HepG2 (cell line): Measurements from ENCODE around the gene TRIM10. TPM values are rescaled to one million over a fixed set of nuclear protein-coding genes. Genes with fewer than 3 reads are reported as not detected.

Experiments used
- DR1 ChIP-seq: sonication (generic); formaldehyde crosslinking; IDR thresholded peaks from 2 replicates; pipeline ENCODE4 v1.8.0; 2021; ENCODE audit warnings: mild to moderate bottlenecking, missing genetic modification reagents, inconsistent platforms
- FOSL1 ChIP-seq: sonication (generic); formaldehyde crosslinking; IDR thresholded peaks from 2 replicates; pipeline ENCODE4 v1.9.0; 2021; ENCODE audit warnings: missing genetic modification reagents, borderline replicate concordance
- FOXO1 ChIP-seq: sonication (generic); formaldehyde crosslinking; IDR thresholded peaks from 2 replicates; pipeline ENCODE4 v1.4.0; 2020; ENCODE audit warnings: missing genetic modification reagents
- FOXP1 ChIP-seq, 2 experiments: fragments of 450-650 bp in 1 of 2; IDR thresholded peaks; 2 replicates each; pipeline ENCODE4 v1.6.1; 2017 to 2018; ENCODE audit warnings: antibody characterized with exemption in 1 of 2
- GATAD2A ChIP-seq: IDR thresholded peaks from 2 replicates; pipeline ENCODE4 v1.6.1; 2016
- KMT2A ChIP-seq: sonication (generic); formaldehyde crosslinking; IDR thresholded peaks from 2 replicates; pipeline ENCODE4 v1.4.0; 2020; ENCODE audit warnings: missing genetic modification reagents
- LCORL ChIP-seq, 2 experiments: fragments of 450-650 bp in 1 of 2; sonication (generic) in 1 of 2; formaldehyde crosslinking in 1 of 2; IDR thresholded peaks; 2 replicates each; pipeline versions ENCODE4 v1.5.0 to v1.6.1; 2017 to 2020; ENCODE audit warnings: antibody characterized with exemption in 1 of 2, missing genetic modification reagents in 1 of 2
- MEIS2 ChIP-seq: sonication (generic); formaldehyde crosslinking; IDR thresholded peaks from 2 replicates; pipeline ENCODE4 v1.9.0; 2021; ENCODE audit warnings: mild to moderate bottlenecking, missing genetic modification reagents
- PHB2 ChIP-seq: fragments of 450-650 bp; IDR thresholded peaks from 2 replicates; pipeline ENCODE4 v1.6.1; 2018; ENCODE audit not compliant: partially characterized antibody
- SAP130 ChIP-seq: IDR thresholded peaks from 2 replicates; pipeline ENCODE4 v1.6.1; 2016; ENCODE audit warnings: low read depth
- SATB2 ChIP-seq: sonication (generic); formaldehyde crosslinking; IDR thresholded peaks from 2 replicates; pipeline ENCODE4 v1.5.0; 2020; ENCODE audit warnings: missing genetic modification reagents
- ZNF20 ChIP-seq: sonication (generic); formaldehyde crosslinking; IDR thresholded peaks from 2 replicates; pipeline ENCODE4 v1.4.0; 2020; ENCODE audit warnings: mild to moderate bottlenecking, moderate library complexity, missing genetic modification reagents
- ZNF607 ChIP-seq: sonication (generic); formaldehyde crosslinking; IDR thresholded peaks from 2 replicates; pipeline ENCODE4 v1.5.1; 2020; ENCODE audit warnings: missing genetic modification reagents, mild to moderate bottlenecking, borderline replicate concordance
- ZNF629 ChIP-seq: sonication (generic); formaldehyde crosslinking; conservative IDR thresholded peaks from 2 replicates; pipeline ENCODE4 v1.5.0; 2020; ENCODE audit warnings: missing genetic modification reagents
- polyA plus RNA-seq, 8 experiments: library from polyadenylated mRNA; depleted of rRNA in 3 of 8; stranded (reverse) in 7 of 8; unstranded in 1 of 8; fragments of >200 nt; fragmentation: Illumina TruSeq in 4 of 8; extraction: Trizol in 4 of 8; gene quantifications; 2 replicates each; pipeline versions ENCODE4 v1.2.1 to v1.2.3, GENCODE V29; 2011 to 2016; ENCODE audit warnings: low read depth in 4 of 8, missing spikeins in 1 of 8, mixed read lengths in 1 of 8; ENCODE audit not compliant: insufficient read depth in 1 of 8
- total RNA-seq, 5 experiments: library from RNA; depleted of rRNA; stranded (reverse); fragments of >200 nt; fragmentation: Illumina TruSeq; extraction: Trizol; gene quantifications; 2 replicates each; pipeline ENCODE4 v1.2.3, GENCODE V29; 2016; ENCODE audit warnings: low read depth in 1 of 5
- TF ChIP-seq, protein P1 (sequence below): sonication (generic); formaldehyde crosslinking; IDR thresholded peaks from 2 replicates; pipeline ENCODE4 v1.4.0; 2020; ENCODE audit warnings: mild to moderate bottlenecking, missing genetic modification reagents
- TF ChIP-seq, protein P2 (sequence below): IDR thresholded peaks from 2 replicates; pipeline ENCODE4 v1.6.1; 2016; ENCODE audit warnings: missing genetic modification reagents, missing compliant biosample characterization
- TF ChIP-seq, protein P3 (sequence below): sonication (generic); formaldehyde crosslinking; IDR thresholded peaks from 2 replicates; pipeline ENCODE4 v1.4.0; 2020; ENCODE audit warnings: mild to moderate bottlenecking, missing genetic modification reagents
- TF ChIP-seq, protein P4 (sequence below): sonication (generic); formaldehyde crosslinking; IDR thresholded peaks from 2 replicates; pipeline ENCODE4 v1.4.0; 2020; ENCODE audit warnings: missing genetic modification reagents
- TF ChIP-seq, protein P5 (sequence below): sonication (generic); formaldehyde crosslinking; IDR thresholded peaks from 2 replicates; pipeline ENCODE4 v1.9.0; 2021; ENCODE audit warnings: missing genetic modification reagents, borderline replicate concordance

TRIM10 gene
- total and polyA plus RNA-seq, 2 of the 13 experiments (the other 11 are each of a cell fraction or from before 2014, with no cell fraction given): 4.1 to 6.8 TPM

DNA sequence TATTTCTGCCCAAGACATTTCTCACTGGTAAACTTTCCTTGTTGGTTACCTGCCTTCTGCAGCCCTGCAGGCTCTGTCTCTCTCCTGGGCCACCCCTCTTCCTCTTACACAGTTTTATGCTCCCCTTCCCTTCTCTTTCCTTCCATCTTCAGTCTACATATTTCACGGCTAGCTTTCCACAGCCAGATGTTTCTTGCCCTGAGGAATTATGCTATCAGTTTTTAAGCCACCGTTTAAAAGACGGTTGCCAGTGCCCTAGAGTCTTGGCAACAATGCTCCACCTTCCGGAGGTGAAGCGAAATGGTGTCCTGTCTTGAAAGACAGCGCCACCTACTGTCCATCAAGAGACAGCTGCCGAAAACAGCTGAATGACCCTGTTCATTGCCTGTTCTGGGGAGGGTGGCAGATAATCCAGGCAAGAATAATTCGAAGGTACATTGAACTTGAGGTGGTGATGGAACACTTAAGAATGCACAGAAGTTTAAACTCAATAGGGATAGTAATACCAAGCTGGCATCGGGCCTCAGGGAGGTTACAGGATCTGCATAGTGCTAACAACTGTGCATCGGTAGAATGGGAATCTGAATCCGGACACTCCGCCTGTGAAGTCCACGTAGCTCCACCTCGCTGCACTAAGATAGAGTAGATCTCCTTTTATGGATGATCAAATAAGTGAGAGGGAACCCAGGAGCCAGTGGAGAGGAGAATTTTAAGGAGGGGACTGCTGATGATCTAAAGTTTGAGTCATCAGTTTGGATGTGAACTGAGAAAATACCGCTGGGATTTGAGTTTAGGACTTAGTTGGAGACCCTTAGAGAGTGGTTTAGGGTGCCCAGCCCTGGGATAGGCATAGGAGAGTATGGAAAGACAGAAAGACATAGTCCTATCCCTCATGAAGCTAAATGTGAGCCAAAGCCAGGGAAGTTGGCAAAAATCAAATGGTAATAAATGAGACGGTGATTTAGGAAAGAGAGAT lies 29.8 kb downstream of the TRIM10 start (continued):
- no peak for TF ChIP-seq DR1 (CRISPR knock-in tag)
- peak; percentile 90 for TF ChIP-seq GATAD2A (CRISPR knock-in tag)
- TF ChIP-seq, protein P1, sequence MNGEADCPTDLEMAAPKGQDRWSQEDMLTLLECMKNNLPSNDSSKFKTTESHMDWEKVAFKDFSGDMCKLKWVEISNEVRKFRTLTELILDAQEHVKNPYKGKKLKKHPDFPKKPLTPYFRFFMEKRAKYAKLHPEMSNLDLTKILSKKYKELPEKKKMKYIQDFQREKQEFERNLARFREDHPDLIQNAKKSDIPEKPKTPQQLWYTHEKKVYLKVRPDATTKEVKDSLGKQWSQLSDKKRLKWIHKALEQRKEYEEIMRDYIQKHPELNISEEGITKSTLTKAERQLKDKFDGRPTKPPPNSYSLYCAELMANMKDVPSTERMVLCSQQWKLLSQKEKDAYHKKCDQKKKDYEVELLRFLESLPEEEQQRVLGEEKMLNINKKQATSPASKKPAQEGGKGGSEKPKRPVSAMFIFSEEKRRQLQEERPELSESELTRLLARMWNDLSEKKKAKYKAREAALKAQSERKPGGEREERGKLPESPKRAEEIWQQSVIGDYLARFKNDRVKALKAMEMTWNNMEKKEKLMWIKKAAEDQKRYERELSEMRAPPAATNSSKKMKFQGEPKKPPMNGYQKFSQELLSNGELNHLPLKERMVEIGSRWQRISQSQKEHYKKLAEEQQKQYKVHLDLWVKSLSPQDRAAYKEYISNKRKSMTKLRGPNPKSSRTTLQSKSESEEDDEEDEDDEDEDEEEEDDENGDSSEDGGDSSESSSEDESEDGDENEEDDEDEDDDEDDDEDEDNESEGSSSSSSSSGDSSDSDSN: no peak
- 0 out of 2 replicates have a peak, but pooled peaks have one; percentile 13 for TF ChIP-seq MEIS2
- no peak for TF ChIP-seq FOSL1 (CRISPR knock-in tag)
- TF ChIP-seq, protein P2, sequence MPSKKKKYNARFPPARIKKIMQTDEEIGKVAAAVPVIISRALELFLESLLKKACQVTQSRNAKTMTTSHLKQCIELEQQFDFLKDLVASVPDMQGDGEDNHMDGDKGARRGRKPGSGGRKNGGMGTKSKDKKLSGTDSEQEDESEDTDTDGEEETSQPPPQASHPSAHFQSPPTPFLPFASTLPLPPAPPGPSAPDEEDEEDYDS (CRISPR knock-in tag): peak; percentile 66
- peak; percentile 26; the same call in 1 of the 2 replicates for TF ChIP-seq ZNF607 (CRISPR knock-in tag)
- TF ChIP-seq PHB2: no peak
- TF ChIP-seq, protein P3, sequence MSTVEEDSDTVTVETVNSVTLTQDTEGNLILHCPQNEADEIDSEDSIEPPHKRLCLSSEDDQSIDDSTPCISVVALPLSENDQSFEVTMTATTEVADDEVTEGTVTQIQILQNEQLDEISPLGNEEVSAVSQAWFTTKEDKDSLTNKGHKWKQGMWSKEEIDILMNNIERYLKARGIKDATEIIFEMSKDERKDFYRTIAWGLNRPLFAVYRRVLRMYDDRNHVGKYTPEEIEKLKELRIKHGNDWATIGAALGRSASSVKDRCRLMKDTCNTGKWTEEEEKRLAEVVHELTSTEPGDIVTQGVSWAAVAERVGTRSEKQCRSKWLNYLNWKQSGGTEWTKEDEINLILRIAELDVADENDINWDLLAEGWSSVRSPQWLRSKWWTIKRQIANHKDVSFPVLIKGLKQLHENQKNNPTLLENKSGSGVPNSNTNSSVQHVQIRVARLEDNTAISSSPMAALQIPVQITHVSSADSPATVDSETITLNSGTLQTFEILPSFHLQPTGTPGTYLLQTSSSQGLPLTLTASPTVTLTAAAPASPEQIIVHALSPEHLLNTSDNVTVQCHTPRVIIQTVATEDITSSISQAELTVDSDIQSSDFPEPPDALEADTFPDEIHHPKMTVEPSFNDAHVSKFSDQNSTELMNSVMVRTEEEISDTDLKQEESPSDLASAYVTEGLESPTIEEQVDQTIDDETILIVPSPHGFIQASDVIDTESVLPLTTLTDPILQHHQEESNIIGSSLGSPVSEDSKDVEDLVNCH (CRISPR knock-in tag): no peak
- TF ChIP-seq, protein P4, sequence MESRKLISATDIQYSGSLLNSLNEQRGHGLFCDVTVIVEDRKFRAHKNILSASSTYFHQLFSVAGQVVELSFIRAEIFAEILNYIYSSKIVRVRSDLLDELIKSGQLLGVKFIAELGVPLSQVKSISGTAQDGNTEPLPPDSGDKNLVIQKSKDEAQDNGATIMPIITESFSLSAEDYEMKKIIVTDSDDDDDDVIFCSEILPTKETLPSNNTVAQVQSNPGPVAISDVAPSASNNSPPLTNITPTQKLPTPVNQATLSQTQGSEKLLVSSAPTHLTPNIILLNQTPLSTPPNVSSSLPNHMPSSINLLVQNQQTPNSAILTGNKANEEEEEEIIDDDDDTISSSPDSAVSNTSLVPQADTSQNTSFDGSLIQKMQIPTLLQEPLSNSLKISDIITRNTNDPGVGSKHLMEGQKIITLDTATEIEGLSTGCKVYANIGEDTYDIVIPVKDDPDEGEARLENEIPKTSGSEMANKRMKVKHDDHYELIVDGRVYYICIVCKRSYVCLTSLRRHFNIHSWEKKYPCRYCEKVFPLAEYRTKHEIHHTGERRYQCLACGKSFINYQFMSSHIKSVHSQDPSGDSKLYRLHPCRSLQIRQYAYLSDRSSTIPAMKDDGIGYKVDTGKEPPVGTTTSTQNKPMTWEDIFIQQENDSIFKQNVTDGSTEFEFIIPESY (CRISPR knock-in tag): peak; percentile 83
- TF ChIP-seq, protein P5, sequence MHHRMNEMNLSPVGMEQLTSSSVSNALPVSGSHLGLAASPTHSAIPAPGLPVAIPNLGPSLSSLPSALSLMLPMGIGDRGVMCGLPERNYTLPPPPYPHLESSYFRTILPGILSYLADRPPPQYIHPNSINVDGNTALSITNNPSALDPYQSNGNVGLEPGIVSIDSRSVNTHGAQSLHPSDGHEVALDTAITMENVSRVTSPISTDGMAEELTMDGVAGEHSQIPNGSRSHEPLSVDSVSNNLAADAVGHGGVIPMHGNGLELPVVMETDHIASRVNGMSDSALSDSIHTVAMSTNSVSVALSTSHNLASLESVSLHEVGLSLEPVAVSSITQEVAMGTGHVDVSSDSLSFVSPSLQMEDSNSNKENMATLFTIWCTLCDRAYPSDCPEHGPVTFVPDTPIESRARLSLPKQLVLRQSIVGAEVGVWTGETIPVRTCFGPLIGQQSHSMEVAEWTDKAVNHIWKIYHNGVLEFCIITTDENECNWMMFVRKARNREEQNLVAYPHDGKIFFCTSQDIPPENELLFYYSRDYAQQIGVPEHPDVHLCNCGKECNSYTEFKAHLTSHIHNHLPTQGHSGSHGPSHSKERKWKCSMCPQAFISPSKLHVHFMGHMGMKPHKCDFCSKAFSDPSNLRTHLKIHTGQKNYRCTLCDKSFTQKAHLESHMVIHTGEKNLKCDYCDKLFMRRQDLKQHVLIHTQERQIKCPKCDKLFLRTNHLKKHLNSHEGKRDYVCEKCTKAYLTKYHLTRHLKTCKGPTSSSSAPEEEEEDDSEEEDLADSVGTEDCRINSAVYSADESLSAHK (CRISPR knock-in tag): no peak; the same call in 1 of the 2 replicates
- TF ChIP-seq FOXP1 (IDR thresholded peaks at IDR 0.05): no peak
- TF ChIP-seq FOXP1 (CRISPR knock-in tag; IDR thresholded peaks at IDR 0.05): 0 out of 2 replicates have a peak, but pooled peaks have one; percentile 24
- TF ChIP-seq KMT2A: peak; percentile 60; the same call in 1 of the 2 replicates
- 0 out of 2 replicates have a peak, but pooled peaks have one; percentile 28 for TF ChIP-seq ZNF629 (CRISPR knock-in tag)
- TF ChIP-seq LCORL (IDR thresholded peaks at IDR 0.05): no peak
- peak; percentile 56; the same call in 1 of the 2 replicates for TF ChIP-seq LCORL (CRISPR knock-in tag; IDR thresholded peaks at IDR 0.05)
- TF ChIP-seq FOXO1 (CRISPR knock-in tag): peak; percentile 64; the same call in 1 of the 2 replicates
- no peak for TF ChIP-seq ZNF20 (CRISPR knock-in tag)
- peak; percentile 68 for TF ChIP-seq SAP130
- TF ChIP-seq SATB2: no peak
